GM19395 (cell line): ENCODE data around the gene PTPRN2.
"Not testable (repeated sequence)": the region's sequence is repeated elsewhere in the genome, so short reads cannot be mapped to it uniquely, and the experiment has no call there.

Experiments
- ATAC-seq: cut with Tn5 transposase; IDR thresholded peaks from one replicate; pipeline ENCODE4 v1.9.1; 2021; ENCODE audit warnings: mild to moderate bottlenecking, moderate library complexity; ENCODE audit not compliant: unreplicated experiment

Gene PTPRN2

DNA sequence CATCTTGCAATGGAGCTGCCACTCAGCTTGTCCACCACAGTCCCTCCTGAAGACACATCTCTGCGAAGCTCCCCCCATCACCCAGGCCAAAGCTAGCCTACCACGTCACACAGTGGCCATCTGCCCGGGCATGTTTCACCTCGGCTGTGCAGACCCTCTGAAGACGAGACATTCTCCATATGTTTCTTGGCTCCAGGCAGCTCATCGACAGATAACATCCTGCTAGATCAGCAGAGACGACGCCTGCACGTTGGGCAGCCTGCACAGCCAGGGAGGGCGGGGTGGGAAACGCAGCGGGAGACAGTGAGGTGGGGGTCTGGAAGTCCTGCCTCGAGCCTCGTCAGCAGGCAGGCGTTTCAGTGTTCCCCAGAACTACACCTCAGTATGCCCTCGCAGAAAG lies 53.0 kb downstream of the PTPRN2 start:
- no peak for ATAC-seq

DNA sequence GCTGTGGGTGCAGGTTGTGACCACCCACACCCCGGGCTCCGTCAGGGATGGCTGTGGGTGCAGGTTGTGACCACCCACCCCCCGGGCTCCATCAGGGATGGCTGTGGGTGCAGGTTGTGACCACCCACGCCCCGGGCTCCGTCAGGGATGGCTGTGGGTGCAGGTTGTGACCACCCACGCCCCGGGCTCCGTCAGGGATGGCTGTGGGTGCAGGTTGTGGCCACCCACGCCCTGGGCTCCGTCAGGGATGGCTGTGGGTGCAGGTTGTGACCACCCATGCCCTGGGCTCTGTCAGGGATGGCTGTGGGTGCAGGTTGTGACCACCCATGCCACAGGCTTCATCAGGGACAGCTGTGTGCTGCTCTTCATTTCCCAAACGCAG lies 53.5 kb downstream of the PTPRN2 start:
- not testable (repeated sequence) for ATAC-seq

- ATAC-seq: no peak
Observed at GRCh38 chr7:158533386-158534133, 54.1 kb downstream of the PTPRN2 start.

DNA sequence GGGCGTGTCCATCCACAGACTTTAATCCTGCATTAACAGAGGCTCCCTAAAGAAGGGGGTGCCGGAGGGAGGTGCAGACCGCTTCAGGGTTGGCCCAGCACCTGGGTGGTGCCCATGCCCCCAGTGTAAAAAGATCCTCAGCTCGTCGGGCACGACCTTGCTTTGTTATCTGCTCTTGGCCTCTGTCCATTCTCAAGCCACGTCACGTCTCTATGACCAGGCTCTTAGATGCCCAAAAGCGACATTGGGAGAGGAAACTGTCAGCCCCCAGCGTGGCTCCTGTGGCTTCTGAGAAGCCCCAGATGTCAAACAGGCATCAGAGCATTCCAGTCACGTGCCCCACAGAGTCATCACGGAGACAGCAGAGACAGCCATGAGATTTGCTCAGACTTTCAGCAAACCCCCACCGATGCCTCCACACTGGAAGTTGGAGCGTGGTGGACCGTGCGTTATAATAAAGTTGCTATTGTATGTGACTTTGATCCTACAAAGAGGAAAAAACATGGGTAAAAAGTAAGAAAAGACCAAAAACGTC lies 55.5 kb downstream of the PTPRN2 start:
- ATAC-seq: no peak

GRCh38 chr7:158531661-158532060 lies 56.0 kb downstream of the PTPRN2 start:
- ATAC-seq: no peak

- ATAC-seq: no peak
Observed at GRCh38 chr7:158530800-158531609, 56.6 kb downstream of the PTPRN2 start.

- ATAC-seq: no peak
Observed at GRCh38 chr7:158529181-158530096, 58.2 kb downstream of the PTPRN2 start.

- no peak for ATAC-seq
Observed at GRCh38 chr7:158527915-158528502, 59.6 kb downstream of the PTPRN2 start.

GRCh38 chr7:158527495-158527894 lies 60.1 kb downstream of the PTPRN2 start:
- no peak for ATAC-seq

- ATAC-seq: no peak
Observed at GRCh38 chr7:158527038-158527437, 60.6 kb downstream of the PTPRN2 start.

DNA sequence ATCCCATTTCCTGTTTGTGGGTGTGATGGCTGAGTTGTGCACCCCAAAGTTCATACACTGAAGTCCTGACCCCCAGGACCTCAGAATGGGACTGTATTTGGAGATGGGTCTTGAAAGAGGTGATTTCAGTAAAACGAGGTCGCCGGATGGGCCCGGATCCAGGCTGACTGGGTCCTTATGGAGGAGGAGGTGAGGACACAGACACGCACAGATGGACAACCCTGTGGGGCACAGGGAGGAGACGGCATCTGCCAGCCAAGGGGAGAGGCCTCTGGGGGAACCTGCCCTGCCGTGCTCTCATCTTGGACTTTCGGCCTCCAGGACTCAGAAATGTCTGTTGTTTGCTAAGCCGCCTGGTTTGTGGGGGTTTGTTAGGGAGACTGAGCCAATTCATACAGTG lies 61.1 kb downstream of the PTPRN2 start:
- no peak for ATAC-seq

DNA sequence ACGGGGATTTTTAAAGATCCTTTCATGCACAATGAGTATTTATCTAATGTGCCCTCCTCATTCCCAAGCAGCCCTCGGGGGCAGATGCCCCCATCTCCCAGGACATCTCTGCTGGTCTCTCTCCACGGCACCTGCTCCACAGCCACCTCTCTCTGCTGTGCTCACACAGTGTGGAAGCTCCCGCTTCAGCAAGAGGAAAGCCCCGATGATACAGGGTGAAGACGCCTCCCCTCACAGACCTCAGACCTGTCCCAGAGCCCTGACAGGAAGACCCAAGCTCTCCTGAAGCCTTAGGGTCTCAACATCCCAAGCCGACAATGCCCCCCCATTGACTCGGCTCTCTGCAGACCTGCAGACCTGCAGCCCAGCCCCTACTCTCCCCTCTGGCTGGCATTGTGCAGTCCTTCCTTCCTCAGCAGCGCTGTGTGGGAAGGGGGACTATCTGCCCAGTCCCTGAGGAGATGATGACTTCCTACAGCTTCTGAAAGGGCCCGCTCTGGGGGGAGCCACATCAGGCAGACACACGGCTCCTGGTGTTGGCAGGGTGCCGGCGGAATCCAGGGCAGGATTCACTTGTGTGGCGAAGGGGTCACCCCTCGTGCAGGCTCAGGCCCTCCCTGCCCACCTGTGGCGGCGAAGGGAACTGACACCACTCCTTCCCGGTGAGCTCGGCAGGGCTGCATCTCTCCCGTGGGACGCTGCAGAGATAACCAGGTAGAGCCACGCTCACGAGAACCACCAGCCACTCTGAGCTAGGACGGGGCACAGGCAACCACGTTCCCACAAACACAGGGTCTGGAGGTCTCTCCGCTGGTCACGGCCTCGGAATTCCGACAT lies 61.8 kb downstream of the PTPRN2 start:
- ATAC-seq: no peak

- ATAC-seq: no peak
Observed at GRCh38 chr7:158524749-158525635, 62.6 kb downstream of the PTPRN2 start.

- not testable (repeated sequence) for ATAC-seq
Observed at GRCh38 chr7:158524286-158524685, 63.3 kb downstream of the PTPRN2 start.

DNA sequence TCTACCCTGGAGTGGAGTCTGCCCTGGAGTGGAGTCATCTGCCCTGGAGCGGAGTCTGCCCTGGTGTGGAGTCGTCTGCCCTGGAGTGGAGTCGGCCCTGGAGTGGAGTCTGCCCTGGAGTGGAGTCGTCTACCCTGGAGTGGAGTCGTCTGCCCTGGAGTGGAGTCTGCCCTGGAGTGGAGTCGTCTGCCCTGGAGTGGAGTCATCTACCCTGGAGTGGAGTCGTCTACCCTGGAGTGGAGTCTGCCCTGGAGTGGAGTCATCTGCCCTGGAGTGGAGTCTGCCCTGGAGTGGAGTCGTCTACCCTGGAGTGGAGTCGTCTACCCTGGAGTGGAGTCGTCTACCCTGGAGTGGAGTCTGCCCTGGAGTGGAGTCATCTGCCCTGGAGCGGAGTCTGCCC lies 63.7 kb downstream of the PTPRN2 start:
- ATAC-seq: not testable (repeated sequence)

GRCh38 chr7:158523165-158523856 lies 64.3 kb downstream of the PTPRN2 start:
- not testable (repeated sequence) for ATAC-seq

GRCh38 chr7:158521795-158522194 lies 65.8 kb downstream of the PTPRN2 start:
- not testable (repeated sequence) for ATAC-seq

- no peak for ATAC-seq
Observed at GRCh38 chr7:158520825-158521224, 66.8 kb downstream of the PTPRN2 start.
